Loucy (cell line): ENCODE results near the gene MYO18B.
A peak's percentile ranks its signal among the peaks of the same experiment; 100 is the strongest.

ENCODE experiments used
- H2AFZ ChIP-seq: fragments of 200-600 bp; sonication (generic); 2 replicates; pipeline ENCODE4 v1.6.0; 2016; ENCODE audit warnings: antibody characterized with exemption, mild to moderate bottlenecking, low read length, moderate library complexity
- H3F3A ChIP-seq: fragments of 200-600 bp; 2 replicates; pipeline ENCODE4 v1.6.0; 2016; ENCODE audit warnings: antibody characterized with exemption, low read depth, mild to moderate bottlenecking
- H3K27me3 ChIP-seq: fragments of 200-600 bp; sonication (generic); 2 replicates; pipeline ENCODE4 v1.6.1; 2014; ENCODE audit warnings: low read length, mild to moderate bottlenecking; ENCODE audit not compliant: insufficient read depth, poor library complexity, severe bottlenecking
- H3K36me3 ChIP-seq: fragments of 200-600 bp; sonication (generic); 2 replicates; pipeline ENCODE4 v1.6.1; 2016; ENCODE audit warnings: low read length; ENCODE audit not compliant: insufficient read depth
- H3K4me1 ChIP-seq: fragments of 200-600 bp; sonication (generic); 2 replicates; pipeline ENCODE4 v1.5.1; 2014; ENCODE audit warnings: low read length, mild to moderate bottlenecking; ENCODE audit not compliant: insufficient read depth, poor library complexity, severe bottlenecking
- H3K4me2 ChIP-seq: fragments of 200-600 bp; sonication (generic); 2 replicates; pipeline ENCODE4 v1.6.0; 2014; ENCODE audit warnings: antibody characterized with exemption, low read length, low read depth, mild to moderate bottlenecking; ENCODE audit not compliant: poor library complexity, severe bottlenecking
- H3K4me3 ChIP-seq: fragments of 200-600 bp; sonication (generic); 2 replicates; pipeline ENCODE4 v1.5.1; 2014; ENCODE audit warnings: low read length, mild to moderate bottlenecking, mixed read lengths; ENCODE audit not compliant: poor library complexity, severe bottlenecking
- H3K79me2 ChIP-seq: fragments of 200-600 bp; sonication (generic); 2 replicates; pipeline ENCODE4 v1.6.1; 2014; ENCODE audit warnings: low read length; ENCODE audit not compliant: insufficient read depth
- H3K9ac ChIP-seq: fragments of 200-600 bp; sonication (generic); 2 replicates; pipeline ENCODE4 v1.6.0; 2014; ENCODE audit warnings: mild to moderate bottlenecking, low read depth, low read length, moderate library complexity; ENCODE audit not compliant: poor library complexity, severe bottlenecking
- H3K9me2 ChIP-seq: fragments of 200-600 bp; sonication (generic); replicated peaks from 2 replicates; pipeline ENCODE4 v1.6.1; 2016; ENCODE audit warnings: low read depth, low read length, mixed read lengths
- H3K9me3 ChIP-seq: fragments of 200-600 bp; sonication (generic); 2 replicates; pipeline ENCODE4 v1.6.1; 2014; ENCODE audit warnings: mild to moderate bottlenecking, antibody characterized with exemption, low read length, low read depth; ENCODE audit not compliant: insufficient read depth
- H4K20me1 ChIP-seq: fragments of 200-600 bp; sonication (generic); 2 replicates; pipeline ENCODE4 v1.6.0; 2014; ENCODE audit warnings: antibody characterized with exemption, low read length, mild to moderate bottlenecking; ENCODE audit not compliant: insufficient read depth, poor library complexity, severe bottlenecking
- EZH2phosphoT487 ChIP-seq: fragments of 200-600 bp; IDR thresholded peaks from 2 replicates; pipeline ENCODE4 v1.6.1; 2018; ENCODE audit warnings: antibody characterized with exemption, mild to moderate bottlenecking, moderate library complexity, borderline replicate concordance
- TF ChIP-seq, protein P1 (sequence below): fragments of 200-600 bp; sonication (generic); conservative IDR thresholded peaks from 2 replicates; pipeline ENCODE4 v1.5.1; 2014; ENCODE audit warnings: mild to moderate bottlenecking, antibody characterized with exemption, low read length

MYO18B gene

DNA sequence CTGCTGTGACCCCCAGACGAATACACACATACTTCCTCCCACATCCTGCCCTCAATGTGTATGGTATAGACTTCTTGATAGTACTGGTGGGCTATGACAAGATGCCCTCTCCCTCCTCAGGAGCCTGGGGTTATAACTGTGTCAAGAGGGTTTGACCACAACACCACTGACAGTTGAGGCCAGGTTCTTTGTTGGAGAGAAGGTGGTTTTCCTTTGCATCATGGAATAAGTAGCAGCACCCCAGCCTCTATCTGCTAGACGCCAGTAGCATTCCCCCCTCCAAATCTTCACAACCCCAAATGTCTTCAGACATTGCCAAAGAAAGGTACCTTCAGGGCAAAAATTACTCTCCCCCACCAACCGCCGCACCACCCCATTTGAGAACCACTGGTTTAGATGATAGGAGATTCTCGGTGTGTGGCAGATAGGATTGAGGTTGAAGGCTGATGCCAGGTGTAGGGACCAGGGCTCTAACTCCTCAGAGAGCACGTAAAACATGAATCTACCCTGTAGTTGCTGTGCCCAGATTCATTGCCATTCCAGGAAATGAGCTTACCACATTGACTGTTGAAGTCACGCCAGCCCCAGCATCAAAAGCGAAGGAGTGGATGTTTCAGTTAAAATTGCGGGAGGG, 5.5 kb upstream of the MYO18B start:
- Histone ChIP-seq H3K36me3 (no peaks in the 10 kb centered on the region), H3K79me2 (no peaks in the 10 kb centered on the region), H3F3A (peaks cover 23% of the 10 kb centered on the region), H3K4me3 (peak overlapping the region; percentile 54), H3K27me3 (no peaks in the 10 kb centered on the region), H3K9me3 (peaks cover 7% of the 10 kb centered on the region; the same call in 1 of the 2 replicates), H4K20me1 (no peaks in the 10 kb centered on the region), H3K4me2 (peak overlapping the region; percentile 67), H2AFZ (no peak overlapping the region), H3K9me2 (no peaks in the 10 kb centered on the region), H3K9ac (peak overlapping the region; percentile 59), H3K4me1 (peaks cover 74% of the 10 kb centered on the region)
- TF ChIP-seq, protein P1, sequence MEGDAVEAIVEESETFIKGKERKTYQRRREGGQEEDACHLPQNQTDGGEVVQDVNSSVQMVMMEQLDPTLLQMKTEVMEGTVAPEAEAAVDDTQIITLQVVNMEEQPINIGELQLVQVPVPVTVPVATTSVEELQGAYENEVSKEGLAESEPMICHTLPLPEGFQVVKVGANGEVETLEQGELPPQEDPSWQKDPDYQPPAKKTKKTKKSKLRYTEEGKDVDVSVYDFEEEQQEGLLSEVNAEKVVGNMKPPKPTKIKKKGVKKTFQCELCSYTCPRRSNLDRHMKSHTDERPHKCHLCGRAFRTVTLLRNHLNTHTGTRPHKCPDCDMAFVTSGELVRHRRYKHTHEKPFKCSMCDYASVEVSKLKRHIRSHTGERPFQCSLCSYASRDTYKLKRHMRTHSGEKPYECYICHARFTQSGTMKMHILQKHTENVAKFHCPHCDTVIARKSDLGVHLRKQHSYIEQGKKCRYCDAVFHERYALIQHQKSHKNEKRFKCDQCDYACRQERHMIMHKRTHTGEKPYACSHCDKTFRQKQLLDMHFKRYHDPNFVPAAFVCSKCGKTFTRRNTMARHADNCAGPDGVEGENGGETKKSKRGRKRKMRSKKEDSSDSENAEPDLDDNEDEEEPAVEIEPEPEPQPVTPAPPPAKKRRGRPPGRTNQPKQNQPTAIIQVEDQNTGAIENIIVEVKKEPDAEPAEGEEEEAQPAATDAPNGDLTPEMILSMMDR = no peak
- no peak for TF ChIP-seq EZH2phosphoT487

DNA sequence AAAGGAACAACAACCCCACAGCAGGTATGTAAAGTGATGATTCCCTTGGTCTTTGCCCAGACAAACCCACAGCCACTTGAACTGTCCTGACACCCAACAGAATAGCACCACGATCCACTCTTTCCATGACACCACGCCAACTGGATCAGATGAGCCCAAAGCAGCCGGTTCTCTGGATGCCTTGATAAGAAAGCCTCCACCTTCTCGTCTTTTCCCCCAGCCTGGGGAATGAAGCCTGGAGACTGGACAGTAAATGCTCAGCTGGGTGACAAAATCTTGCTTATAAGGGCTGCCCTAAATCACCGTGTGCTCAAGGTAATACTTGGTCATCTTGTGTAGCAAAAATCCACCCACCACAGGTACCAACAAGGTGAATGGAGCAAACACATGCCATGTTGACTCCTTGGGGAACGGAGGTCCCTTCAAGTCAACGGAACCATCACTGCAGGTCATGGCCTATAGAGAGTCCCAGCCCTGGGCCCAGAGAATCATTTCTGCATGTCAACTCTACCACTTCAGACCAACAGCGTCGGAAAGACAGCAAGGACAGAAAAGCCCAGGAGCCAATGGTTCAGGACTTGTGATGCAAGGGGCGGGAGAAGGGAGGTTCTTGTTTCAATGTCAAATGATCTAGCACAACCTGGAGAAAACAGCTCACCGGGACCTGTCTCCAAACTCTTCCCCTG, 2.2 kb upstream of the MYO18B start:
- Histone ChIP-seq H4K20me1 (no peaks in the 10 kb centered on the region), H3K36me3 (no peaks in the 10 kb centered on the region), H3F3A (peaks cover 23% of the 10 kb centered on the region), H3K79me2 (peaks cover 7% of the 10 kb centered on the region; the same call in 1 of the 2 replicates), H3K9ac (no peak overlapping the region), H3K4me2 (no peak overlapping the region), H3K9me2 (no peaks in the 10 kb centered on the region), H3K4me1 (peaks cover 75% of the 10 kb centered on the region), H3K9me3 (peaks cover 3% of the 10 kb centered on the region; the same call in 1 of the 2 replicates), H3K27me3 (no peaks in the 10 kb centered on the region), H3K4me3 (no peak overlapping the region), H2AFZ (no peak overlapping the region)
- TF ChIP-seq EZH2phosphoT487 = no peak
- TF ChIP-seq, protein P1 = no peak

DNA sequence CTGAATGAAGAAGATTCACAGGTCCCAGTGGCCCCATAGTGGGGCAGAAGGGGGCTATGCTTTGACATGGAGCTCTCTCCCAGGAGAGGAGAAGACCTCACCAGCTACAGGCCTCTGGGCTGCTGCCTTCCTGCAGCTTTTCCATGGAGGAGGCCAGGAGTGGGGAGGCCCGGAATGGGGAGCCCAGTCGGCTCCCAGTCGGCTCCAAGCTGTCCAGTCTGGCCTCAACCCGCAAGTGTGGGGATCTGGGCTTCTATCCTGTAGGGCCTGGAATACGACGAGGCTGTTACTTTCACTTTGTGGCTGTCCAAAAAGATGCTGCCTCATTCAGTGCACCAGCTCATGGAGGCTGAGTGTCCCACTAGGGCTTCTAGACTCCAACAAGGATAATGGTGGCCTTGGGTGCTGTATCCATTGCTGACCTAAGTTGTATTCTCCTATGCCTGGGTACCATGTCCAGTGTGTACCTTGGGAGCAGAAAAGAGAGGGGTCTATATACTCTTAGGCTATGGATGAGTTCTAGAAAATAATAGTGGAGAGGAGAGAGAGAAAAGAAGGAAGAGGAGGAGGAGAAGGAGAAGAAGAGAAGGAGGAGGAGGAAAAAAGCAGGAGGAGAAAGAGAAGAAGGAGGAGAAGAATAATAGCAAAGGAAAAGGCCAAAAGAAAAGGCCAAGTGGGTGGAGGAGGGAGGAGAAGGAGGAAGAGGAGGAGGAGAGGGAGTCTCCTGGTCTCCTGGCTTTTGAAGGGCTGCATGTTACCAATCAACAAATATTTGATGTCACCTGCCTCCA, 1.1 kb downstream of the MYO18B start:
- no peaks in the 10 kb centered on the region for H3K9me2 ChIP-seq
- H3K4me1 ChIP-seq = peaks cover 78% of the 10 kb centered on the region
- peak overlapping the region; percentile 37; the same call in 1 of the 2 replicates for H2AFZ ChIP-seq
- peak overlapping the region; percentile 55 for H3K4me2 ChIP-seq
- no peaks in the 10 kb centered on the region for H4K20me1 ChIP-seq
- H3K9ac ChIP-seq = peak overlapping the region; percentile 68
- H3K9me3 ChIP-seq = no peaks in the 10 kb centered on the region
- H3K79me2 ChIP-seq = peaks cover 11% of the 10 kb centered on the region; the same call in 1 of the 2 replicates
- peaks cover 2% of the 10 kb centered on the region for H3F3A ChIP-seq
- peak overlapping the region; percentile 46 for H3K4me3 ChIP-seq
- TF ChIP-seq, protein P1 = no peak
- TF ChIP-seq EZH2phosphoT487 = no peak
- no peaks in the 10 kb centered on the region for H3K36me3 ChIP-seq
- H3K27me3 ChIP-seq = no peaks in the 10 kb centered on the region
